ENCODE results near the gene MAST3.

DNA sequence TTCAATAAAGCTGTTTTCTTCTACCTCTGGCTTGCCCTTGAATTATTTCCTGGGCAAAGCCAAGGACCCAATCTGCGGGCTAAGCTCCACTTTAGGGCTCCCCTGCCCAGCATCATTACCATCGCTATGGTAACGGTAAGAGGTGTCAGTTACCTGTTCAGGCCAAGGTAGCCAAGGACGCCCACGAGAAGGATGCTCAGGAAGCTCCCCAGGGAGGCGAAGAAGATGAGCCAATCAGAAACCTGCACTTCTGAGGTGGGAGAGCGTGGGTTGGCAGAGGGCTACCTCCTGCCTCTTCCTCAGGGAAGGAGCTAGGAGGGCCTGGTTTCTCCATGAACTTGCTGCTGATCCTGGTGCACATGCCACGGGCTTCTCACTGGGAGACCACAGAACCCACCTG, 35.5 kb upstream of the MAST3 start:
- TF ChIP-seq, protein P1, sequence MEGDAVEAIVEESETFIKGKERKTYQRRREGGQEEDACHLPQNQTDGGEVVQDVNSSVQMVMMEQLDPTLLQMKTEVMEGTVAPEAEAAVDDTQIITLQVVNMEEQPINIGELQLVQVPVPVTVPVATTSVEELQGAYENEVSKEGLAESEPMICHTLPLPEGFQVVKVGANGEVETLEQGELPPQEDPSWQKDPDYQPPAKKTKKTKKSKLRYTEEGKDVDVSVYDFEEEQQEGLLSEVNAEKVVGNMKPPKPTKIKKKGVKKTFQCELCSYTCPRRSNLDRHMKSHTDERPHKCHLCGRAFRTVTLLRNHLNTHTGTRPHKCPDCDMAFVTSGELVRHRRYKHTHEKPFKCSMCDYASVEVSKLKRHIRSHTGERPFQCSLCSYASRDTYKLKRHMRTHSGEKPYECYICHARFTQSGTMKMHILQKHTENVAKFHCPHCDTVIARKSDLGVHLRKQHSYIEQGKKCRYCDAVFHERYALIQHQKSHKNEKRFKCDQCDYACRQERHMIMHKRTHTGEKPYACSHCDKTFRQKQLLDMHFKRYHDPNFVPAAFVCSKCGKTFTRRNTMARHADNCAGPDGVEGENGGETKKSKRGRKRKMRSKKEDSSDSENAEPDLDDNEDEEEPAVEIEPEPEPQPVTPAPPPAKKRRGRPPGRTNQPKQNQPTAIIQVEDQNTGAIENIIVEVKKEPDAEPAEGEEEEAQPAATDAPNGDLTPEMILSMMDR (conservative IDR thresholded peaks at IDR 0.05; ENCODE audit: low read length): no peak
- no peak for TF ChIP-seq EZH2phosphoT487 (IDR thresholded peaks at IDR 0.05; ENCODE audit: borderline replicate concordance, low read depth, low read length)
